Measurements from ENCODE around the gene MACROH2A1. TPM values are rescaled to one million over a fixed set of nuclear protein-coding genes. Genes with fewer than 3 reads are reported as not detected.

MACROH2A1 gene
- total RNA-seq, 4 donors from 2014 or later, result 182 to 443 (median 319) TPM

- DNase-seq (ENCODE audit: low spot score) (no peak), ATAC-seq (ENCODE audit: low FRiP score) (no peak)
- TF ChIP-seq CTCF (IDR thresholded peaks at IDR 0.05), result no peak
Measured at GRCh38 chr5:135440916-135441315, 41.9 kb upstream of the MACROH2A1 start.

- no peak for DNase-seq (ENCODE audit: low spot score)
- no peak for ATAC-seq (ENCODE audit: low FRiP score)
- TF ChIP-seq CTCF (IDR thresholded peaks at IDR 0.05), result no peak
Measured at GRCh38 chr5:135439231-135440205, 40.5 kb upstream of the MACROH2A1 start.

GRCh38 chr5:135438636-135439221 lies 39.7 kb upstream of the MACROH2A1 start:
- ATAC-seq (ENCODE audit: low FRiP score), result no peak
- no peak for TF ChIP-seq CTCF (IDR thresholded peaks at IDR 0.05)

DNA sequence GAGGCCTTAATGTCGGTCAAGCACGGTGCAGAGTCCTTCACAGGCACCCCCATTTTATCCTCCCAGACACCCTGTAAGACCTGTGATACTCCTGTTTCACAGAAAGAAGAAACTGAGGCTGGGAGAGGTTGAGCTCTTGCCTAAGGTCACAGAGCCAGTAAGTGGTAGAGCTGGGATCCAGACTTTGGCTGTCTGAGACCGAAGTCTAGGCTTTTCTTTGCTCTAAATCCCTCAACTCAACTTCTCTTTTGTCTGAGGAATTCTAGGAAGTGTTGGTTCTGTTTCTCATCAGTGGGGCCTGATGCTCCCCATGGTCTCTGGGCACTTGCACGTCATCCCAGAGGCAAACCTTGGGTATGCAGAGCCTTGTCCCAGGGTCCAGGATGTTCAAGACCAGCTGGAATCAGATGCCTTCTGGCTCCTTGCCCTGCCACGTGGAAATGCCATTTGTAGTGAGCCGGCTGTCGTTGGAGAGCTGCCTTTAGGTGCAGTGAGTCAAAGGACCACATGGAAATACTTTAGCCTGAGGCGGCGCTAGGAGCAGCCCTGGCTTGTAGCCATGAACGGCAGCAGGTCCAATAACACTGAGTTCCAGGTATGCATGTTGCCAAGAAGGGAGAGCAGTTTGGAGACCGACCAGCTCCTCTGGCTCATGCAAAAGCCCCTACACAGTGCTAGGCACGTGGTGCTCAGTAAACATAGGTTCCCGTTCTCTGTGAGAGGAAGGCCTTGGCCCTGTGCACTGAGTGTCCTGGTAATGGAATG lies 38.9 kb upstream of the MACROH2A1 start:
- no peak for DNase-seq (ENCODE audit: low spot score)
- peak; percentile 64 for ATAC-seq (ENCODE audit: low FRiP score)
- TF ChIP-seq CTCF (IDR thresholded peaks at IDR 0.05), result no peak

More at GRCh38 chr5:135438636-135439221, 39.7 kb upstream of the MACROH2A1 start:
- DNase-seq (ENCODE audit: low spot score), result no peak

- TF ChIP-seq CTCF (IDR thresholded peaks at IDR 0.05), result no peak
- no peak for ATAC-seq (ENCODE audit: low FRiP score)
- no peak for DNase-seq (ENCODE audit: low spot score)
Measured at GRCh38 chr5:135437422-135437795, 38.4 kb upstream of the MACROH2A1 start.

GRCh38 chr5:135436951-135437418 lies 38.0 kb upstream of the MACROH2A1 start:
- TF ChIP-seq CTCF (IDR thresholded peaks at IDR 0.05), result no peak
- DNase-seq (ENCODE audit: low spot score) (no peak), ATAC-seq (ENCODE audit: low FRiP score) (no peak)

Data from omental fat pad (tissue), 4 donors.